Tibial artery (tissue), 4 donors: Measurements from ENCODE around the gene KCNK3.

Source experiments
- DNase-seq, 2 donors: peaks; one replicate each; pipeline ENCODE4 v3.0.0-alpha.2; 2019
- H3K27ac ChIP-seq, 2 donors: fragments of 200-600 bp; sonication (generic) in 1 of 2; 1 replicate in 1 of 2; 2 replicates in 1 of 2; pipeline ENCODE4 v1.5.1; 2018 to 2019; ENCODE audit warnings: mild to moderate bottlenecking in 1 of 2
- H3K27me3 ChIP-seq, 2 donors: fragments of 200-600 bp; sonication (generic) in 1 of 2; one replicate each; pipeline versions ENCODE4 v1.5.1 to v1.6.0; 2016 to 2019
- H3K36me3 ChIP-seq, 3 donors: fragments of 200-600 bp; sonication (generic) in 2 of 3; one replicate each; pipeline ENCODE4 v1.5.1; 2016 to 2019; ENCODE audit warnings: mild to moderate bottlenecking in 2 of 3
- H3K4me1 ChIP-seq, 4 donors: fragments of 200-600 bp; sonication (generic) in 2 of 4; 1 replicate in 3 of 4; 2 replicates in 1 of 4; pipeline ENCODE4 v1.5.1; 2016 to 2019
- H3K4me3 ChIP-seq, 2 donors: fragments of 200-600 bp; sonication (generic) in 1 of 2; 1 replicate in 1 of 2; 2 replicates in 1 of 2; pipeline ENCODE4 v1.5.1; 2018 to 2019; ENCODE audit warnings: mild to moderate bottlenecking in 2 of 2
- H3K9me3 ChIP-seq, 3 donors: fragments of 200-600 bp; sonication (generic) in 1 of 3; one replicate each; pipeline ENCODE4 v1.5.1; 2016 to 2019
- intact Hi-C: fragments of 100-400 bp; cut with DNase I; formaldehyde crosslinking; loops from one replicate; pipeline ENCODE4 v1.15.0; 2023; ENCODE audit warnings: low total_unique reads
- TF ChIP-seq, protein P1 (sequence below), 2 experiments: fragments of 200-600 bp in 1 of 2; fragments of 450-650 bp in 1 of 2; IDR thresholded peaks; one replicate each; pipeline ENCODE4 v1.5.1; 2017 to 2019; ENCODE audit warnings: antibody characterized with exemption in 2 of 2, mild to moderate bottlenecking in 1 of 2, moderate library complexity in 1 of 2

The KCNK3 gene

DNA sequence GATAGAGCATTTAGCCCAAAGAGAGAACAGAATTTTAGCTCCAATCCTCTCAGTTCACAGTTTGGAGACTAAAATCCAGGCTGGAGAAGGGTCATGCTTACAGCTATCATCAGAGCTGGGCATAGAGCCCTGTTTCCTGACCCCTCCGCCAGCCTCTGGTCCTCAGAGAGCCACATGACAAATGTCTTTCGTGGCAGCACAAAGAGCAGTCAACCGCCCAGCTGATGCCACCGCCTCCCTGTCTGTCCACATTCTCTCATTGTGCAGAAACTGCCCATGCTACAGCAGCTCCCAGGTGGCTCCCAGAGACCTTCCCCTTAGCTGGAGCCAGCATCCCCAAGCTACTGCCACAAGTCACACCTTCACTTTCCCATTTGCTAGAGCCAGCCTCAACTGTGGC lies 7.6 kb downstream of the KCNK3 start:
- Histone ChIP-seq H3K9me3 (no peaks in the 10 kb centered on the region), H3K27me3 (no peaks in the 10 kb centered on the region), H3K36me3 (no peaks in the 10 kb centered on the region), H3K27ac (no peak overlapping the region), H3K4me3 (no peak overlapping the region), H3K4me1 (peaks cover 0 to 35% (median 15%) of the 10 kb centered on the region in 4 donors)
- intact Hi-C loops: no loop called here
- DNase-seq: no peak
- TF ChIP-seq, protein P1, sequence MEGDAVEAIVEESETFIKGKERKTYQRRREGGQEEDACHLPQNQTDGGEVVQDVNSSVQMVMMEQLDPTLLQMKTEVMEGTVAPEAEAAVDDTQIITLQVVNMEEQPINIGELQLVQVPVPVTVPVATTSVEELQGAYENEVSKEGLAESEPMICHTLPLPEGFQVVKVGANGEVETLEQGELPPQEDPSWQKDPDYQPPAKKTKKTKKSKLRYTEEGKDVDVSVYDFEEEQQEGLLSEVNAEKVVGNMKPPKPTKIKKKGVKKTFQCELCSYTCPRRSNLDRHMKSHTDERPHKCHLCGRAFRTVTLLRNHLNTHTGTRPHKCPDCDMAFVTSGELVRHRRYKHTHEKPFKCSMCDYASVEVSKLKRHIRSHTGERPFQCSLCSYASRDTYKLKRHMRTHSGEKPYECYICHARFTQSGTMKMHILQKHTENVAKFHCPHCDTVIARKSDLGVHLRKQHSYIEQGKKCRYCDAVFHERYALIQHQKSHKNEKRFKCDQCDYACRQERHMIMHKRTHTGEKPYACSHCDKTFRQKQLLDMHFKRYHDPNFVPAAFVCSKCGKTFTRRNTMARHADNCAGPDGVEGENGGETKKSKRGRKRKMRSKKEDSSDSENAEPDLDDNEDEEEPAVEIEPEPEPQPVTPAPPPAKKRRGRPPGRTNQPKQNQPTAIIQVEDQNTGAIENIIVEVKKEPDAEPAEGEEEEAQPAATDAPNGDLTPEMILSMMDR (IDR thresholded peaks at IDR 0.05): no peak

DNA sequence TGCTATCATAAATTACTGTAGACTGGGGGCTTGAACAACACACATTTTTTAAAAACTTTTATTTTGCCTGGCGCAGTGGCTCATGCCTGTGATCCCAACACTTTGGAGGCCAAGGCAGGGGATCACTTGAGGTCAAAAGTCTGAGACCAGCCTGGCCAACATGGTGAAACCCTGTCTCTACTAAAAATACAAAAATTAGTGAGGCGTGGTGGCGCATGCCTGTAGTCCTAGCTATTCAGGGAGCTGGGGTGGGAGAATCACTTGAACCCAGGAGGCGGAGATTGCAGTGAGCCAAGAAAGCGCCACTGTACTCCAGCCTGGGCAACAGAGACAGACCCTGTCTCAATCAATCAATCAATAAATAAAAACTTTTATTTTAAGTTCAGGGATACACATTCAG lies 9.1 kb downstream of the KCNK3 start:
- Histone ChIP-seq H3K9me3 (no peaks in the 10 kb centered on the region), H3K4me1 (peaks cover 0 to 50% (median 23%) of the 10 kb centered on the region in 4 donors), H3K27me3 (no peaks in the 10 kb centered on the region), H3K36me3 (no peaks in the 10 kb centered on the region), H3K4me3 (no peak overlapping the region), H3K27ac (peak overlapping the region; percentile 42 to 43)
- TF ChIP-seq, protein P1 (IDR thresholded peaks at IDR 0.05): no peak
- DNase-seq: no peak
- intact Hi-C loops: no loop called here

DNA sequence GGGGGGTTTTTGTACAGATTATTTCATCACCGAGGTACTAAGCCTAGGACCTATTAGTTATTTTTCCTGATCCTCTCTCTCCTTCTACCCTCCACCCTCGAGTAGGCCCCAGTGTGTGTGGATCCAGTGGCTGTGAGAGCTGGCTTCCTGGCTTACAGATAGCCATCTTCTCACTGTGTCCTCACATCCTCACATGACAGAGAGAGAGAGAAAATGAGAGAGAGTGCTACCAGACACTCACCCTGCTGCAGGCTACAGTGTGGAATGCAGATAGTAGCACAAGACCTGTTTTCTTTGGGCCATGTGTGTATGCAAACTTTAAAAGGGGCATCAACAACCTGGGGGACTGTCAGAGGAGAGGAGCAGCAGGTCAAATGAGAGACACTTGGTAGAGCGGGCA lies 9.5 kb downstream of the KCNK3 start:
- no peak for DNase-seq
- H3K27ac ChIP-seq: peak overlapping the region in 1 of 2 donors; percentile 43
- no peaks in the 10 kb centered on the region for H3K36me3 ChIP-seq
- no peaks in the 10 kb centered on the region for H3K9me3 ChIP-seq
- TF ChIP-seq, protein P1 (IDR thresholded peaks at IDR 0.05): no peak
- intact Hi-C loops: no loop called here
- H3K4me1 ChIP-seq: peaks cover 0 to 54% (median 27%) of the 10 kb centered on the region in 4 donors
- no peak overlapping the region for H3K4me3 ChIP-seq
- H3K27me3 ChIP-seq: no peaks in the 10 kb centered on the region

DNA sequence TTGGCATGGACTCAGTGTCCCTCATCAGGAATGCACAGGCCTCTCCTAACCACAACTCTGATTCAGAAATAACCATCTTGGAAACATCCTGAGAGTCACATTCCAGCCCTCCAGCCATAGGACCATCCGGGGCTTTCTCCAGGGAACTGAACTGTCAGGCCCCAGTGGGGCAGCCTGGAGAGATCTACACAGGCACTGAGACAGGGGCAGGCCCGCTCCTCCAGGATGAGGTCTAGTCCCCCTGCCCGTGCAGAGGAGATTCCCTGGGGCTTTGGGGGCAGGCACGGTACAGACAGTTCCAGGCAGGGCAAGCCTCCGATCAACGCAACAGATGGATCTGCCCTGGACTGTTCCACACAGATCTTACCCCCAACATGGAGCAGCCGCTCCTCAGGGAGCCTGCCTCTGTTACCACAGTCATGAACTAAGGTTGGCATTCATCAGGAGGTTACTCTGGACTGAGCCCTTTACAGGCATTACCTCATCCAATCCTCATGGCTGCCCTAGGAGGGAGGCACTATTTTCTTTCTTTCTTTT lies 12.0 kb downstream of the KCNK3 start:
- DNase-seq: peak in 1 of 2 donors; percentile 74
- no peaks in the 10 kb centered on the region for H3K9me3 ChIP-seq
- no peaks in the 10 kb centered on the region for H3K27me3 ChIP-seq
- peak overlapping the region; percentile 72 to 78 for H3K27ac ChIP-seq
- intact Hi-C loops: no loop called here
- TF ChIP-seq, protein P1 (IDR thresholded peaks at IDR 0.05): no peak
- H3K4me3 ChIP-seq: no peak overlapping the region
- peaks cover 0 to 68% (median 39%) of the 10 kb centered on the region in 4 donors for H3K4me1 ChIP-seq
- H3K36me3 ChIP-seq: no peaks in the 10 kb centered on the region

DNA sequence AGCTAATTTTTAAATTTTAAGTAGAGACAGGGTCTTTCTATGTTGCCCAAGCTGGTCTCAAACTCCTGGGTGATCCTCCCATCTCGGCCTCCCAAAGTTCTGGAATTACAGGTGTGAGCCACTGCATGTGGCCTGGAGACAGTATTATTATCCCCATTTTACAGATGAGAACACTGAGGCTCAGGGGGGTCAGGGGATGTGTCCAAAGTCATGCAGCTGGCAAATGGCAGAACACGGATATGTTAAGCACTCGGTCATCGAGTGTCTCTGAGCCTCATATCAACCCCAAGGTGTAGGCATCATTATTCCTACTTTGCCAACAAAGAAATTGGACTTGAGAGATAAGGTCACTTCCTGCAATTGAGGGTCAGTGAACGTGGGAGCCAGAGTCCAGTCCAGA lies 12.6 kb downstream of the KCNK3 start:
- no peaks in the 10 kb centered on the region for H3K36me3 ChIP-seq
- DNase-seq: no peak
- no peaks in the 10 kb centered on the region for H3K9me3 ChIP-seq
- TF ChIP-seq, protein P1 (IDR thresholded peaks at IDR 0.05): no peak
- peaks cover 0 to 71% (median 39%) of the 10 kb centered on the region in 4 donors for H3K4me1 ChIP-seq
- H3K4me3 ChIP-seq: no peak overlapping the region
- intact Hi-C loops: no loop called here
- no peaks in the 10 kb centered on the region for H3K27me3 ChIP-seq
- peak overlapping the region; percentile 72 to 78 for H3K27ac ChIP-seq

DNA sequence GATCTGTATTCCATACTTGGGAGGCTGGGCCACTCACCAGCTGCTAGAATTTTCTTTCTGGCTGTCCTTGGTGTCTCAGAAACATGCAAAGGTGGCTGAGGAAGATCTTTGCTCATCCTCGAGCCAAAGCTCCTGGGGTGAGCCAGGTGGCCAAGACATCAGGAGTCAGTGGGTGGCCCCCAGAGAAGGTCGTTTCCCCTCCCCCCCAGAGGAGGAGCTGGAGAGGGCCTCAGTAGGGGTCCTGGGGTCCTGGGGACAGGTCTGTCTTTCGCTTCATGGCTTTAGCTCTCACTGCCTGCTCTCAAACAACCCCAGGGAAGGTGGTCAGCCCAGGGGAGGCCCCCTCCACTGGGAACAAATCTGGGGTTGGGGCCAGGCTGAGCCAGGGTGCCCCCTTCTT lies 13.6 kb downstream of the KCNK3 start:
- H3K4me1 ChIP-seq: peaks cover 0 to 73% (median 47%) of the 10 kb centered on the region in 4 donors
- TF ChIP-seq, protein P1 (IDR thresholded peaks at IDR 0.05): no peak

More for the DNA sequence above, 13.6 kb downstream of the KCNK3 start:
- H3K4me3 ChIP-seq: no peak overlapping the region
- intact Hi-C loops: no loop called here
- peak overlapping the region; percentile 72 to 78 for H3K27ac ChIP-seq
- no peaks in the 10 kb centered on the region for H3K36me3 ChIP-seq
- H3K27me3 ChIP-seq: no peaks in the 10 kb centered on the region
- H3K9me3 ChIP-seq: no peaks in the 10 kb centered on the region
- DNase-seq: no peak
